MCF 10A (cell line): ENCODE measurements around the gene KCNA10. TPM values are rescaled to one million over a fixed set of nuclear protein-coding genes. Genes with fewer than 3 reads are reported as not detected.

Source experiments
- BruUV-seq: library from RNA; stranded (reverse); fragments of 400-500 nt; replicated peaks from 2 replicates; lab custom pipeline; 2021; lab: Mats Ljungman, UMichigan
- CTCF ChIA-PET: fragments of 300-600 bp; sonication (Branson Sonifier 250); formaldehyde crosslinking; extraction: SDS; loops from one replicate; lab custom pipeline; 2021; ENCODE audit warnings: antibody characterized with exemption, inconsistent platforms; lab: Yijun Ruan, JAX
- POLR2A ChIA-PET: fragments of 300-600, 350-650 bp; sonication (Branson Sonifier 250); formaldehyde crosslinking; extraction: SDS; loops from one replicate; lab custom pipeline; 2020; ENCODE audit warnings: antibody characterized with exemption, inconsistent platforms; lab: Yijun Ruan, JAX
- DNase-seq: peaks from one replicate; pipeline ENCODE4 v3.0.0-alpha.2; 2018; ENCODE audit not compliant: unreplicated experiment
- H3K27ac Mint-ChIP-seq: one replicate; pipeline ENCODE4 v1.8.0; 2022; ENCODE audit warnings: mild to moderate bottlenecking, low read depth, mixed read lengths; ENCODE audit not compliant: unreplicated experiment
- H3K27me3 Mint-ChIP-seq: one replicate; pipeline ENCODE4 v1.8.0; 2022; ENCODE audit warnings: mixed read lengths; ENCODE audit not compliant: insufficient read depth, unreplicated experiment
- H3K36me3 Mint-ChIP-seq: one replicate; pipeline ENCODE4 v1.8.0; 2022; ENCODE audit warnings: mild to moderate bottlenecking, moderate library complexity, mixed read lengths; ENCODE audit not compliant: insufficient read depth, unreplicated experiment
- H3K4me1 Mint-ChIP-seq: one replicate; pipeline ENCODE4 v1.8.0; 2022; ENCODE audit warnings: mixed read lengths; ENCODE audit not compliant: insufficient read depth, unreplicated experiment
- H3K4me3 Mint-ChIP-seq: one replicate; pipeline ENCODE4 v1.8.0; 2022; ENCODE audit warnings: mild to moderate bottlenecking, moderate library complexity, mixed read lengths; ENCODE audit not compliant: unreplicated experiment
- H3K9me3 Mint-ChIP-seq: one replicate; pipeline ENCODE4 v1.8.0; 2022; ENCODE audit warnings: mixed read lengths; ENCODE audit not compliant: unreplicated experiment
- CTCF ChIP-seq: fragments of 200-600 bp; IDR thresholded peaks from one replicate; pipeline ENCODE4 v1.8.0; 2022; ENCODE audit warnings: antibody characterized with exemption, mild to moderate bottlenecking; ENCODE audit not compliant: unreplicated experiment
- intact Hi-C: fragments of 100-400 bp; cut with micrococcal nuclease; formaldehyde crosslinking; loops from 2 replicates; pipeline ENCODE4 v1.14.1; 2022
- total RNA-seq: library from RNA; stranded (reverse); gene quantifications from 2 replicates; pipeline ENCODE4 v1.2.3, GENCODE V29; 2022

KCNA10 gene
- total RNA-seq, 1 experiment from 2014 or later: not detected

- no peak for TF ChIP-seq CTCF
- ChIA-PET CTCF (interaction anchor here (0.6 kb wide), 1 partner anchor 242 kb away, joined by 3 read pairs; no protein-coding TSS in a partner anchor), POLR2A (interaction anchor here (0.6 kb wide), 1 partner anchor 263 kb away, joined by 3 read pairs; no protein-coding TSS in a partner anchor)
- BruUV-seq: no TSS peak
- H3K9me3 Mint-ChIP-seq: no peaks in the 10 kb centered on the region
- no peak overlapping the region for H3K4me3 Mint-ChIP-seq
- H3K27ac Mint-ChIP-seq: no peak overlapping the region
- H3K27me3 Mint-ChIP-seq: peaks cover 42% of the 10 kb centered on the region
- peak; percentile 72 for DNase-seq
- no peaks in the 10 kb centered on the region for H3K36me3 Mint-ChIP-seq
- no peaks in the 10 kb centered on the region for H3K4me1 Mint-ChIP-seq
- intact Hi-C loops: no loop called here
These were observed 23.8 kb upstream of the KCNA10 start for GRCh38 chr1:110542725-110543124.

- Mint-ChIP-seq H3K4me3 (no peak overlapping the region), H3K36me3 (no peaks in the 10 kb centered on the region), H3K27me3 (peaks cover 41% of the 10 kb centered on the region), H3K9me3 (no peaks in the 10 kb centered on the region), H3K27ac (no peak overlapping the region), H3K4me1 (no peaks in the 10 kb centered on the region)
- intact Hi-C loops: no loop called here
- ChIA-PET CTCF (interaction anchor here (0.6 to 1.9 kb wide), 4 partner anchors 8 to 488 kb away, joined by 3 to 5 read pairs (median 4); no protein-coding TSS in a partner anchor), POLR2A (no interaction called here)
- DNase-seq: no peak
- TF ChIP-seq CTCF: no peak
- BruUV-seq: no TSS peak
These were observed 23.0 kb upstream of the KCNA10 start for GRCh38 chr1:110541906-110542395.

- ChIA-PET POLR2A (interaction anchor here (0.8 kb wide), 1 partner anchor 294 kb away, joined by 4 read pairs; no protein-coding TSS in a partner anchor), CTCF (interaction anchor here (0.6 to 1.9 kb wide), 5 partner anchors 9 to 489 kb away, joined by 3 to 5 read pairs (median 4); no protein-coding TSS in a partner anchor)
- Mint-ChIP-seq H3K4me3 (no peak overlapping the region), H3K27ac (no peak overlapping the region), H3K9me3 (no peaks in the 10 kb centered on the region), H3K4me1 (no peaks in the 10 kb centered on the region), H3K27me3 (peaks cover 36% of the 10 kb centered on the region), H3K36me3 (no peaks in the 10 kb centered on the region)
- TF ChIP-seq CTCF: no peak
- DNase-seq: no peak
- BruUV-seq: no TSS peak
- intact Hi-C loops: no loop called here
These were observed 22.1 kb upstream of the KCNA10 start for GRCh38 chr1:110540891-110541685.

- no peak overlapping the region for H3K27ac Mint-ChIP-seq
- H3K36me3 Mint-ChIP-seq: no peaks in the 10 kb centered on the region
- DNase-seq: peak; percentile 14
- ChIA-PET POLR2A (interaction anchor here (0.7 kb wide), 1 partner anchor 1435 kb away, joined by 3 read pairs; no protein-coding TSS in a partner anchor), CTCF (interaction anchor here (1.0 to 1.6 kb wide), 2 partner anchors 10 to 15 kb away, joined by 3 to 6 read pairs; no protein-coding TSS in a partner anchor)
- H3K4me1 Mint-ChIP-seq: no peaks in the 10 kb centered on the region
- intact Hi-C loops: no loop called here
- H3K27me3 Mint-ChIP-seq: peaks cover 37% of the 10 kb centered on the region
- H3K9me3 Mint-ChIP-seq: no peaks in the 10 kb centered on the region
- H3K4me3 Mint-ChIP-seq: no peak overlapping the region
- BruUV-seq: no TSS peak
- no peak for TF ChIP-seq CTCF
These were observed 19.9 kb upstream of the KCNA10 start for GRCh38 chr1:110538921-110539320.
